IPS DF 4.7 (cell line): ENCODE measurements around the gene EXOC4.
"Not testable (repeated sequence)": the region's sequence is repeated elsewhere in the genome, so short reads cannot be mapped to it uniquely, and the experiment has no call there.

Source experiments
- DNase-seq: peaks from one replicate; pipeline ENCODE4 v3.0.0-alpha.2; 2013; ENCODE audit warnings: low spot score; ENCODE audit errors: extremely low read depth

EXOC4 gene

GRCh38 chr7:133613250-133613790 is 360.4 kb downstream of the EXOC4 start:
- DNase-seq, result no peak

GRCh38 chr7:133614251-133614650 is 361.4 kb downstream of the EXOC4 start:
- DNase-seq, result no peak

GRCh38 chr7:133618970-133619369 is 366.1 kb downstream of the EXOC4 start:
- no peak for DNase-seq

- DNase-seq, result no peak
These were observed 366.6 kb downstream of the EXOC4 start for GRCh38 chr7:133619491-133619890.

- no peak for DNase-seq
These were observed 370.8 kb downstream of the EXOC4 start for GRCh38 chr7:133623721-133624120.

- DNase-seq, result no peak
These were observed 372.2 kb downstream of the EXOC4 start for GRCh38 chr7:133625046-133625445.

GRCh38 chr7:133629701-133630100 is 376.8 kb downstream of the EXOC4 start:
- DNase-seq, result no peak

- DNase-seq, result no peak
These were observed 380.2 kb downstream of the EXOC4 start for GRCh38 chr7:133633055-133633454.

GRCh38 chr7:133635541-133635940 is 382.7 kb downstream of the EXOC4 start:
- no peak for DNase-seq

GRCh38 chr7:133638857-133639256 is 386.0 kb downstream of the EXOC4 start:
- DNase-seq, result no peak

- DNase-seq, result no peak
These were observed 388.6 kb downstream of the EXOC4 start for GRCh38 chr7:133641436-133641835.

GRCh38 chr7:133642907-133643306 is 390.0 kb downstream of the EXOC4 start:
- no peak for DNase-seq

GRCh38 chr7:133643652-133644051 is 390.8 kb downstream of the EXOC4 start:
- not testable (repeated sequence) for DNase-seq

GRCh38 chr7:133645884-133646391 is 393.1 kb downstream of the EXOC4 start:
- no peak for DNase-seq

GRCh38 chr7:133646472-133647315 is 393.8 kb downstream of the EXOC4 start:
- no peak for DNase-seq

GRCh38 chr7:133649593-133649992 is 396.7 kb downstream of the EXOC4 start:
- no peak for DNase-seq

- DNase-seq, result no peak
These were observed 397.2 kb downstream of the EXOC4 start for GRCh38 chr7:133650069-133650468.

GRCh38 chr7:133650487-133651300 is 397.8 kb downstream of the EXOC4 start:
- no peak for DNase-seq

- no peak for DNase-seq
These were observed 399.7 kb downstream of the EXOC4 start for GRCh38 chr7:133652547-133652946.

- no peak for DNase-seq
These were observed 401.7 kb downstream of the EXOC4 start for GRCh38 chr7:133654547-133654946.

GRCh38 chr7:133662276-133662675 is 409.4 kb downstream of the EXOC4 start:
- no peak for DNase-seq

- DNase-seq, result no peak
These were observed 410.0 kb downstream of the EXOC4 start for GRCh38 chr7:133662830-133663229.
